Activated CD4-positive, alpha-beta T cell treated with anti-CD3 and anti-CD28 coated beads, Interleukin-10, Interleukin-2, amounts not matched to agents 100 ng/mL and 50 ng/mL, durations not matched to agents 16 hours and 8 hours (primary cell): ENCODE results near the gene ATRAID.
"Not testable (repeated sequence)": the region's sequence is repeated elsewhere in the genome, so short reads cannot be mapped to it uniquely, and the experiment has no call there.

Source experiments
- DNase-seq: peaks from one replicate; pipeline ENCODE4 v3.0.0-alpha.2; 2020

ATRAID gene

GRCh38 chr2:27194538-27195354 lies 17.1 kb upstream of the ATRAID start:
- no peak for DNase-seq

- DNase-seq = not testable (repeated sequence)
Observed at GRCh38 chr2:27195799-27196198, 16.0 kb upstream of the ATRAID start.

- DNase-seq = not testable (repeated sequence)
Observed at GRCh38 chr2:27198068-27198467, 13.8 kb upstream of the ATRAID start.

GRCh38 chr2:27198627-27199026 lies 13.2 kb upstream of the ATRAID start:
- DNase-seq = no peak

DNA sequence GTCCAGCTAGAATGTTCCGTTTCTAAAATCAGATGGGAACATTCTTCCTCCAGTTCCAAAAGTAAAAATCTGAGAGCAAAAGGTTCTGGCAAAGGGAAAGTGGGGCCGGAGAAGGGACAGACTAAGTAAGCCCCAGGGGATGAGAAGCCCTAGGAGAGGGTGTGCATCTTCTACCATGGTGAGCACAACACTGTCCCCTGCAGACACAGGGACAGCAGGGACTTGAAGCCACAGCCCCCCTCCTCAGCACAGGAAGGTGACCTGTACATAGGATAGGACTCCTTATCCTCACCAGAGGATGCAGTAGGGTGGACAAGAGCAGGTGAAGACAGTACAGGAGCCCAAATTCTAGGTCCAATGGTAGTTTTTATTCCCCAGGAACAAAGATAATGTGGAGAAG lies 12.6 kb upstream of the ATRAID start:
- no peak for DNase-seq

DNA sequence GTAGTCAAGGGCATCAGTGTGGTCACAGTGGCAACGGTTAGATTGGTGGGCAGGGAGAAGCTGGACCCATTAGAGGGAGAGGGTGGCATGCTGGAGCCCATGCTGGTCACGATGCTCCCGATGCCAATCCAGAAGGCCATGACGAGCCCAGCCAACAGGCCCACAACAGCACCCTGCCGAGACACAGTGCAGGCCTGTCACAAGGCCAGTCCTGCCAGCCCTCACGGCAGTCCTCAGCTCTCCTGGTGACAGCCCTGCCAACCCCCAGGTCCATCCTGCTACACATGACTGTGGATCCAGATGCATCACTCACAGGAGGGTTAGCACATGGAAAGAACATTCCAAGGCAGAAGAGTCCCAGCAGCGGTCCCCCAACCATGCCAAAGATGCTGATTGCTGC lies 10.2 kb upstream of the ATRAID start:
- no peak for DNase-seq

DNA sequence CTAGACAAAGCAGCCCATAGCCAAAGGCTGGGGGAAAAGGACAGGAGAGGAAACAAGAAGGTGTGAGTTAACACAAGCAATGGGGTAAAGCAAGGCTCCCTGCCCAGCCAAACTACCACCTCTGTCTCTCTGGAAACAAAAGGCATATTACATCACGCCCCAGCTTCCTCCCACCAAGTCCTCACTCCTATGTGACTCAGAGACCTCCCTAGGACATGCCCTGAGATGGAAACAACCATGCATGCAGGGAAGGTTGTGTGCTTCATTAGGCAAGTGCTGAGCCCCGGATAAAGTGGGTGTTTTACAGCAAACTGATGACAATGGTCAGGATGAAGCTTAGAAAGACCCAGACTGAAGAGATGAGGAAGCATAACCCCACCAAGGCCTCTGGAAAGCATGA lies 9.0 kb upstream of the ATRAID start:
- DNase-seq = no peak

- DNase-seq = no peak
Observed at GRCh38 chr2:27203741-27204140, 8.1 kb upstream of the ATRAID start.

DNA sequence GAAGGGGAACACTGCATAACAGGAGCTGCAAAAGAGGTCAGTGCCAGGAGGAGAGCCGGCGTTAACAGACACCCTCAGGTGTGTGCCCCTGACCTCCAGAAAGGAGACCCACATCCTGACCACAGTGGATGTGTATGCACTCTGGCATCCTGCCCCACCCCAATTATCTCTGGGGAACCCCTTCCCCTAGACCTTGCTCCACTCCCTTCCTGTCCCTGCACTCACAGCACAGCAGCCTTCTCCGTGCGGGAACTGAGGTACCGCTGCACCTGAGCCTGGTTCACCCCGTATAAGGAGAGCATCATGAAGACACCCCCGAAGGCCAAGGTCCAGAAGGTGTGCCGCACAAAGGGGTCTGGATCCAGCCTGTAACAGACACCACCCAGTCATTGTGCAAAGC lies 7.3 kb upstream of the ATRAID start:
- no peak for DNase-seq

GRCh38 chr2:27205206-27205605 lies 6.6 kb upstream of the ATRAID start:
- no peak for DNase-seq

DNA sequence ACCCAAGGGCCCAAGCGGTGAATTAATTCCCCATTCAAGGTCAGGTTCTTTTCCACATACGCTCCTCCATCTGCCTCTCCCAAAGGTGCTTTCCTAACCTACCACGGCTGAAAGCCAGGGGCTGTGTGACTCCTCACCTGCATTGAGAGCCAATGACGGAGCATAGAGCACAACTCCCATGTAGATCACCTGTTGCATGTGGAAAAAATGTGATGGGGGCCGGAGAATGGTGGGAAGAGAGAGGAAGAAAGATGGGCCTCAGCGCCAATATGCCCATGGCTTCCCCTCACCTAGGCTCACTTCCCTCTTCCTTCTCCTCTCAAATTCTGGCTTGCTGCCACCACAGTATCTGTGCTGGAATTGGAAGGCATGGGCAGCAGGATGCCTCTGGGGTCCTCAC lies 5.5 kb upstream of the ATRAID start:
- DNase-seq = no peak

GRCh38 chr2:27208486-27209050 lies 3.3 kb upstream of the ATRAID start:
- no peak for DNase-seq

DNA sequence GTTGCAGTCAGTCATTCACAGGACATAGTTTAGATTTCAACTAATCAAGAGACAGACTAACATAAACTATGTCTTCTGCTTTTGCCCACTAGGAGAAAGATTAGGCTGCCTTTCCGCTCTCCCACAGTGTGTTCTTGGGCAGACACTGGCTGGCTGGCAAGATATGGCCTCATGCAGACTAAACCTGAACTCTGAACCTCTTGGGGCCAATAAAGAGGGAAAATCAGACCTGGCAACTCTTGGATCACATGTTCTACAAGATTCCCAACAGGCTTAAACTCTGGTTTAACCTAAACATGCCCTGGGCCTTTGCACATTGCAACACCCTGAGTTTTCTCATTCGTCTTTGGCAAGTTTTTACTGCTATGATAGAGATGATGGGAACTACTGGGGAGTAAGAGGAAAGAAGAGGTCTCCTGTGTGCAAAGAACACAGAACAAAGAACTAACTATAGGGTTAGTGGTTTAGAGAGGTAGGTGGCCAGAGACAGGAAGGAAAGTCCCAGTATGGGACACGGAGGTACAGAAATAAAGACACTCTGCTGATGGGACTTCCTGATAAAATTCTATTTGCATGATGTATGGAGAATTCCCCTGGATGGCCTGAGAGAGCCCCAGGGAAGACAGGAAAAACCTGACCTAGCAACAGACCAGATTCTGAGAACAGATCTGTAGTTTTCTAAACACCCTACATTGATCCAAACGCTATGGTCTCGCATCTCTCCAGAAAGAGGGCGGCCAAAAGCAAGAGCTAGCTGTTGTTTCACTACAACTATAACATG lies 2.0 kb upstream of the ATRAID start:
- DNase-seq = no peak

DNA sequence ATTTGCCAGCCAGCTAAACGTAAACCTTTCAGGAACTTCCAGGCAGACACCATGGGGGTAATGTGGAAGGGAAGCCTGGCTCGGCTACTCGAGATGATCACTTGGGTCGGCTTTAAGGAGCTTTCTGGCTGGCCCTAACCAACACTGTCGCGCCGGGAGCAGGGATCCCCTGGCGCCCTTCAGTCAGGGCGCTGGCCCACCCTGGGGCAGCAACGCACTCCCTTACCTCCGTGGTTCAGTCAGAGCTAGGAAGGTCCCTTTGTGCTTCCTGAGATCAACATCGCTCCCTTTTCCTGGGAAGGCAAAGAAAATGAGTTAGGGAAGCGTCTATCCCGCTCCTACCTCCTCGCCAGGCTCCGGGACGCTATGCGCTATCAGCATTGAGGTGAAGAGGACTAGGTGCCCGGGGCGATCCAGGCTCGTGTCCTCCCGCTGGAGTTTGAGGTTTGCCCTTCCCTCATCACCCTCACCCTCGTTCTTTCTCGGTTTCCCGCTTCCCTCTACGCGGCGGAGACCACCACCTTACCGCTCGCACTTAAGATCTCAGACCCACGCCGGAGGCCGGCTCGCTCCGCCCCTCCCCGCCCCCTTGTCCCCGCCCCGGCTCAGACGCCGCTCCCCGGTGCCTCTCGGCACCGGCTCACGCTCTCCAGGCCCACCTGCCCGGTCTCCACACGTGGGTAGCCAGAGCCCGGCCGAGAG lies 449 bp upstream of the ATRAID start:
- DNase-seq = peak; percentile 13

- peak; percentile 46 for DNase-seq
Observed at GRCh38 chr2:27212626-27213471, 1.0 kb downstream of the ATRAID start.

GRCh38 chr2:27214941-27215340 lies 3.1 kb downstream of the ATRAID start:
- DNase-seq = no peak

- no peak for DNase-seq
Observed at GRCh38 chr2:27216416-27217137, 4.7 kb downstream of the ATRAID start.

DNA sequence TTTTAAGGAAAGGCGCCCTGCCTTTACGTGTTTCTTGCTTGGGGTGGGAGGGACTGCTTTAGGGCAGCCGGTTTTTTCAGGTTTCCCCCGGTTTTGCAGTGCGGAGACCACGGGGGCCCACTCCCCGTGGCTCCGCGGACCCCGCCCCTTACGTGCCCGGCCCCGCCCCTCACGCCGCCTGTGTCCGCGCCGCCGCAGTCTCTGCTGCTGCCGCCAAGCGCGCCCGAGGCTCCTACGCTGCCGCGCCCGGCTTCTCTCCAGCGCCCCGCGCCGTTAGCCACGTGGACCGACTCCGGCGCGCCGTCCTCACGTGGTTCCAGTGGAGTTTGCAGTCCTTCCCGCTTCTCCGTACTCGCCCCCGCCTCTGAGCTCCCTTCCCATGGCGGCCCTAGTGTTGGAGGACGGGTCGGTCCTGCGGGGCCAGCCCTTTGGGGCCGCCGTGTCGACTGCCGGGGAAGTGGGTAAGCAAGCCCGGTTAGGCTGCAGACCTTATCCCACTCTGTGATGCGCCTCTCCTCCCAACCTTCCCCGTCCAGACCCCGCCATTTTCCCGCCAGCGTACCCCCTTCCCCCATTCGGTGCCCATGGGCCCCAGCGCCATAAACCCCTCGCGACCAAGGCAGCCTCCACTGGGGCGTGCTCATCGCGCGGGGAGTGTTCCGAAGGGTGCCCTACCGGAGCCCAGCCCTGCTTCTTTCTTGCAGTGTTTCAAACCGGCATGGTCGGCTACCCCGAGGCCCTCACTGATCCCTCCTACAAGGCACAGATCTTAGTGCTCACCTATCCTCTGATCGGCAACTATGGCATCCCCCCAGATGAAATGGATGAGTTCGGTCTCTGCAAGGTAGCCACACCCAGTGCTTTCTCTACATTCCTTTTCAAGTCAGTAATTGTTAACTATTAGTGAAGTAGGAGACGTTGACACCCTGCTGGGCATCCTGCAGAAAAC lies 5.6 kb downstream of the ATRAID start, which contains the start of gene CAD:
TSS of gene CAD (plus strand) at position 197 of the 949 bp plus-strand sequence. CDS start at position 380, 183 bp downstream.
- DNase-seq = peak; percentile 93

DNA sequence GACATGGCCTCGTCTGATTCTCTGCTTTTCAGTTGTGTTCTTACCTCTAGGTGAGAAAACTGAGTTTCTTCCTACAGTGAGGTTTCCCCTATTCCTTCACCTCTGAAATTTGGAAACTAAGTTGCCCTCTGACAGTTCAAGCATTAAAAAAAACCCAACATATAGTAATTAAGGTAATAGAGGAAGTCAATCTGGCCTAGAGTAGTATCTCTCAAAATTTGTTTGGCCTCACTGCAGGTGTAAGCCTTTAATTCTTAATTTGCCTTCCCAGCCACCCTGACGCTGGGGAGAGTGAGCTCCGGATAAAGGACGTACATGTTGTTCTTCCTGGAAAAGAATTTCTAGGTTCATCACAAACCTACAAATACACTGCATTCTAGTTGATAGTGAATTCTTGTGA lies 6.8 kb downstream of the ATRAID start:
- no peak for DNase-seq

DNA sequence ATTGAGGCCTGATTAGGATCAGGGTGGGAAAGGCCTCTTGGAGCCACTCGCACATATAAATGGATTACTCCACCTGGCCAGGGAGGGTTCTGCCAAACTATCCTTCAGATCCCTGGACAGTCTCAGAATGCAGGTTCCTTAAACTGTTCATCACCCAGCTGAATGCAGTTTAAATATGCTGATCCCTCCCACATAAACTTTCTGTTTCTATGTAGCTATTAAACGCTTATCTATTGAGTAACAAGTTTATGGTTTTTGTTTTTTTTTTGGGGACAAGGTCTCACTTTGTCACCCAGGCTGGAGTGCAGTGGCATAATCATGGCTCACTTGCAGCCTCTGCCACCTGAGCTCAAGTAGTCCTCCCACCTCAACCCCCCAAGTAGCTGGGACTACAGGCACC lies 7.2 kb downstream of the ATRAID start:
- DNase-seq = no peak
